EL (cell line): Measurements from ENCODE around the gene TMEM151B.
A peak's percentile ranks its signal among the peaks of the same experiment; 100 is the strongest.
"Not testable (repeated sequence)": the region's sequence is repeated elsewhere in the genome, so short reads cannot be mapped to it uniquely, and the experiment has no call there.

Experiments
- DNase-seq: peaks from one replicate; pipeline ENCODE4 v3.0.0-alpha.2; 2016

TMEM151B gene

DNA sequence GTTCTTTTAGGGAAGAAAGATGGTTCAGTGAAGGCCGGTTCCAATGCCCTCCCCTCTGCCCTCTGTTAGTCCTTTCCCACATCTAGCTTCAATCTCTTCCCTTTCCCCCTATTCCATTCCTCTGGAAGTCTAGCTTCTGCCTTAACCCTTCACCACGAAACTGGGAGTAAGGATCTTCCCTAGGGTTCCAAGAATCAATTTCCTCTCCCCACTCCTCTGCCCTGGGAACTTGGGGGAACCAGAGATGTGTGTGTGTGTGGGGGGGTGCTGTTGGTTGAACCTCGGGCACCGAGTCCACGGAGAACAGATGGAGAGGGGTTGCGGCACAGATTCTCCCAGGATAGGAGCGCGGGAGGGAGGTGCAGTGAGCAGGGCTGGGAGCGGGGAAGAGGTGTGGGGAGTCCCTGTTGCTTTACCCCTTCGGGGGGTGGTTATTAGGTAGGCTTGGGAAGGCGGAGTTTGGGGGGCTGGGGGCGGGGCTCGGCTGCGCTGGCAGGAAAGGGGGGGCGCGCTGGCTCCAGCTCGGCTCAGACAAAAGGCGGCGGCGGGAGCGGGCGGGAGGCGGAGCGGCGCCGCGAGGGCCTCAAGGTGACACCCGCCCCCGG is at the start of gene TMEM151B:
TMEM151B (plus strand) TSS at position 530 of the 605 bp plus-strand sequence. CDS start 293 bp downstream, outside the sequence.
- DNase-seq, result no peak

- no peak for DNase-seq
Observed at GRCh38 chr6:44220913-44221290, 49.3 kb upstream of the TMEM151B start.

DNA sequence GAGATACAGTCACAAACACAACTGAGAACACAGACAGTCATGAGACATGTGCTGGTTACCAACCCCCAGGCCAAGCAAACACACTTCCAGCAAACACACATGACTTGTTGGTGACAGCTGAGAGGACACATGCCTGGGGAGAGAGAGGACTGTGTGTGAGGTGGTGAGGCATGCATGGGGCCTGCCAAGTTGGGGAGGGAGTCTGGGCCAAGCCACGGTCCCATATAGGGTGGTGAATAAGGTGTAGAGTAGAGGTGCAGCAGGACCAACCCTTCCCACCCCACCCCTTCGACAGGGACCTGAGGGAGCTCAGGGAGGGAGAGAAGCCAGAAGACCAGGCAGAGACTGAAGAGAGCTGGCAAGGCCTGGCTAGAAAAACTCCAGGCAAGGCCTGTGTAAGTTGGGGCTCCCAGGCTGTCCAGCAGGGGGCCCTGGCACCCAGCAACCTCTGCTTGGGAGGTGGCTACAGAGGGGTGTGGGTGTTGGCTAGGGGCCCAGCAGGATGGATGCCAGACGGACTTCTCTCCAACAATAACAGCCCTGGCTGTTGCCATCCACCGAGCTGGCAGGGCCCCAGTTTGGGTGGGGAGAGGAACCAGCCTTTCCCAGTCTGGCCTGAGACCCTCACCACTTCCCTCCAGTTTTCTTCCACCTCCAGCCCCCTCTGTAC is 48.8 kb upstream of the TMEM151B start:
- DNase-seq, result peak; percentile 87

DNA sequence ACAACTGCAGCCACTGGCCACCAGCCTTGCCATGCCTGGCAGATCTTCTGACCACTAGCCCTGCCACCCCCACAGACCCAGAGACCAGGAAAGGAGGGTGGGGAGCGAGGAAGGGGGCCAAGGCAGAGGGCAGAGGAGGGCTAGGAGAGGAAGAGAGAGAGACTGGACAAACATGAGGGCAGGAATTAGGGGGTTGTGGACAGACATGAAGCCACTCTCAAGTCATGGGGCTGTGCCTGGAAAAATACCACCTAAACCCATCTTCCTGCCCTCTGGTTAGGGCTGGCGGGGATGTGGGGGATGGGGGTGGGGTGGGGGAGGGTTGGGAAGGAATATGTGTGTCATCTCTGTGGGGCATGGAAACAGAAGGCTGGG is 48.3 kb upstream of the TMEM151B start:
- no peak for DNase-seq

DNA sequence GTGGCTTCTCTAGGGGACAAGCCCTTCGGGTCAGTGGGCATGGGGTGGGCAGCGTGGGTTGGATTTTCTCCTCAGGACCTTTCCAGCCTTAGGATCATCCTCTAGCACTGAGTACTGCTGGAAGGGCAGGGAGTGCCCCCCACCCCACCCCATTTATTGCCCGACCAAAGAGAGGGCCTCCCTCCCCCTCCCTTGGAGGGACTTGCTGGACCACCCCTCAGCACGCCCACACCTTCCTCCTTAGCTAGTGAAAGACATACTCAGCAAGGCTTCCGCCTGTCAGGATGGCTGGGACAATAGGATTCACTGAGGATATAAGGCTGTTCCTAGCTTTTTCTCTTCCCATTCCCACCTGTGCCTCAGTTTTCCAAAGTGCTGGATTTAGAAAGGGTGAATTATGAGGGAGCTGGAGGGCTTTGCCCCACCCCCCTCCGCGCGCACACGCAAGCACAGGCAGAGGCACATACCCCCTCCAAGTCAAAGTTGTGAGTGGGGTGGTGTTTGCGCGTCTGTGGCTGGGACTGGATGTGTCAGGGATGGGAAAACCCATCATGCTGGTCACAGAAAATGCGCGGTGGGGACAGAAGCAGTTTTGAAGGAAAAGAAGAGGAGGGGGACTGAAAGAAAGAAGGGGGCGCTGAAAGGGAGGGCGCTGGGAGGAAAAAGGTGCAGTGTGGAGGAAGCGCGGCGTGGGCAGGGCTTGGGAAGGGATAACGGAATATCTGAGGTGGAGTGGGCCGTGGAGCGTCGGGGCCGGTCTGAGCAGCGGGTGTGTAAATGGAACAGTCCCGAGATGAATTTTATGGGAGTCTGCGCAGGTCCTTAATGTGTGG is 47.5 kb upstream of the TMEM151B start:
- no peak for DNase-seq

- peak; percentile 78 for DNase-seq
Observed at GRCh38 chr6:44223319-44224028, 46.8 kb upstream of the TMEM151B start, which contains the start of gene SLC29A1. Gene SLC29A1, plus strand, starts transcription at chr6:44223595. Its CDS starts 3,719 bp downstream, at chr6:44227314.

DNA sequence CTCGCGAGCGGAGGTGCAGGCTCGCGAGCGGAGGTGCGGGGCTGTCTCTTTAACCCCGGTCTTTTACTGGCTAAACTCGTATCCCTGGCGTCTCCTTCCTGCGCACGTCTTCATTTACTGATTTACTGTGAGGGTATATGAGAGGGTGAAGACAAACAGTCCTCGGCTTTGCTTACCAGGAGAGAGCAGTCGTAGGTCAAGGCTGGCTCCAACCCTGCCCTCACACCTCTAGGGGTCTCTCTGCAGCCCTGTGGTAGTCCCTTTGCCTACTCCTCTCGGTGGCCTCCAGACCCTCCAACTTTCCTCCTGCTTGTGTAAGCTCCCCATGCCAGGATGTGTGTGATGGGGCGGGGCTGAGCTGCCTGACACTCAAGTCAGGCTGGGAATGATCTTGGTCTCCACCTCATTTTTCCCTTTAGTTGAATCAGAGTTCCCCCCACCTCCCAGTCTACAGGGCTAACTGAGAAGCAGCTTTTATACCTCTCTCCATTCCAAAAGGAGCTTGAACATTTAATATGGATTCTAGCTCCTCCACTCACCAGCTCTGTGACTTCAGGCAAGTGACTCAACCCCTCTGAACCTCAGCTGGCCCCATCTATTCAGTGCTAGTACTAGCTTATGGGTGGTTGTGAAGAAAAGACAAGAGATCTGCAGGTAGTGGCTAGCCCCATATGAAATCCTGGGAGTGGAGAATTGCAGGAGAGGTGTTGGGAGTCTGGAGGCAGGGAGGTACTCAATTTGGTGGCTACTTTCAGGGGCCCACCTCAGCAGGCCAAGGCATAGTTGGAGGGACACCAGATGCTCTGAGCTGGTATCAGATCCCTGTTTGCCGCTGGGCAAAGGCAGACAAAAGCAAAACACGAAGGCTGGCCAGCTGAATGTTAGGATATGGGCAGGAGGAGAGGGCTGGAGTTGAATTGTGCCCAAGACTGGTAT is 46.0 kb upstream of the TMEM151B start:
- peak; percentile 49 for DNase-seq

DNA sequence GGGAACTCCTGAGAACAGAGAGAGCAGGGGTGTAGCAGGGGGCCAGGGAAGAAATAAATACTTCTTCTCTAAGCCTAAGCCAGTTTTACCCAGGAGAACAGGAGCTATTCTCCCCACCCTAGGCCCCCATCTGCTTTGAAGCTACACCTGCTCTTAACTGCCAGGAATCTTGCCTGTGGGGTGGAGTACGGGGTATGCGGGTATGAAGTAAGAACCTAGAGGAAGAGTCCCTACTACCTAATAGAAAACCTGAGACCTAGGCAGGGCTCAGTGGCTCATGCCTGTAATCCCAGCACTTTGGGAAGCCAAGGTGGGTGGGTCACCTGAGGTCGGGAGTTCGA is 45.3 kb upstream of the TMEM151B start:
- no peak for DNase-seq

- no peak for DNase-seq
Observed at GRCh38 chr6:44225579-44226325, 44.5 kb upstream of the TMEM151B start.

DNA sequence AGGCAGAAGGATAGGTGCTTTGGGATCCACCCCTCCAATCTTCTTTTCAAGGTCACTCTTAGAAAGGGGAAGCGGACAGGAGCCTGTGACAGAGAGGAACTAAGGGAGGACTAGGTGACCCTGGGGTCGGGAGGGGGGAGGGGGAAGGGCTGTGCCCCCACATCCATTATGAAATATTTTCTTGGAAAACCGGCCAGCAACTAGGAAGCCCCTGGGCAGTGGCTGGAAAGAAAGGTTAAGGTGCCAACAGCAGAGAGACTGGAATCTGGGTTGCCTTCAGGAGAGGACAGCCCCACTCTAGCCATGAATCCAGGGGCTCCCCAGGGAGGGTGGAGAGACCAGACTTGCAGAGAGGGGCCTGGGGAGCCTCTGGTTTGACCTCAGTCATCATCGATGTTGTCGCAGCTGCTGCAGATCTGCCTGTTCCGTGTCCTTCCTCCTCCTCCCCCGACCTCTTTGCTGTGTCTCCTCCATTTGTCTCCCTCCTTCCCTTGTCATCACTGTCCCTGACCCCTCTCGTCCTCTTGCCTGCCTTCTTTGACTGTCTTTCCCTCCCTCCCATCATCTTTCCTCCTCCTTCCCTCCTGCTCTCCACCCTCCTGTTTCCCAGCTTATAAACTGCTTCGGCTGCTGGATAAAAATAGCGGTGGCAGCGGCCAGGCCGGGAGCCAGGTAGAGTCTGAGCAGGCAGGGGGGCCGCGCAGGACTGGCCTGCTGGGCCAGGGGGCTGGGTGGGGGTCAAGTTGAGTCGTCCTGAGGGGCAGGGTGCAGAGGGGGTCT is 43.7 kb upstream of the TMEM151B start:
- no peak for DNase-seq

GRCh38 chr6:44227148-44227793 is 43.0 kb upstream of the TMEM151B start:
- DNase-seq, result no peak

- no peak for DNase-seq
Observed at GRCh38 chr6:44228031-44228430, 42.2 kb upstream of the TMEM151B start.

GRCh38 chr6:44228433-44228832 is 41.8 kb upstream of the TMEM151B start:
- DNase-seq, result no peak

GRCh38 chr6:44228836-44229235 is 41.4 kb upstream of the TMEM151B start:
- no peak for DNase-seq

- no peak for DNase-seq
Observed at GRCh38 chr6:44229376-44230033, 40.7 kb upstream of the TMEM151B start.

DNA sequence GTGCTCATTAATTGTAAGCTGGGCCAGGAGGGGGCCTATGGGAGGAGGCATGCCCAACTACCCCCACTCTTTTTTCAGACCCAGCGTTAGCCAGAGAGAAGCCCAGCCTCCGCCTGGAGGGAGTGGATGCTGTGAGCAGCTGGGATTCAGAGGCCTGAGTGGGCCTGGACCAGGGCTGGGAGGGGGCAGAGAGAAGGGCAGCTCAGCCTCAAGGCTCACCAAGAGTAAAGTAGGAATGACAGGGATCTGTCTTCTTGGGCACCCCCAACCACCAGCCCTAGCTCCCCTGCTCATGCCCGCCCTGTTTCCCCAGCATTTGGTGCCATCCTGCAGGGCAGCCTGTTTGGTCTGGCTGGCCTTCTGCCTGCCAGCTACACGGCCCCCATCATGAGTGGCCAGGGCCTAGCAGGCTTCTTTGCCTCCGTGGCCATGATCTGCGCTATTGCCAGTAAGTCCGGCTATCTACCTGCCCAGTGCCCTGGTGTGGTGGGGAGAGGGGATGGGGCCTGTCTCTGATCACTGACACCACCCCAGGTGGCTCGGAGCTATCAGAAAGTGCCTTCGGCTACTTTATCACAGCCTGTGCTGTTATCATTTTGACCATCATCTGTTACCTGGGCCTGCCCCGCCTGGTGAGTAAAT is 40.1 kb upstream of the TMEM151B start:
- no peak for DNase-seq

- not testable (repeated sequence) for DNase-seq
Observed at GRCh38 chr6:44231426-44231825, 38.8 kb upstream of the TMEM151B start.

GRCh38 chr6:44232676-44233566 is 37.3 kb upstream of the TMEM151B start:
- DNase-seq, result no peak
